HAP-1 (cell line): ENCODE measurements around the gene NR1I3.

ENCODE experiments used
- DNase-seq, 2 experiments: peaks; one replicate each; pipeline ENCODE4 v3.0.0-alpha.2; 2016 to 2020; ENCODE audit warnings: low spot score in 2 of 2
- H3K27me3 ChIP-seq: fragments of 250-450 bp; sonication (Bioruptor Pico); 2 replicates; pipeline ENCODE4 v1.5.1; 2020; ENCODE audit warnings: low read depth, mild to moderate bottlenecking, moderate library complexity
- H3K36me3 ChIP-seq: fragments of 250-450 bp; sonication (Bioruptor Pico); replicated peaks from 2 replicates; pipeline ENCODE4 v1.5.1; 2020; ENCODE audit warnings: mild to moderate bottlenecking
- H3K4me1 ChIP-seq: fragments of 250-450 bp; sonication (Bioruptor Pico); 2 replicates; pipeline ENCODE4 v1.5.1; 2020; ENCODE audit warnings: mild to moderate bottlenecking
- H3K4me3 ChIP-seq: fragments of 250-450 bp; sonication (Bioruptor Pico); 2 replicates; pipeline ENCODE4 v1.5.1; 2020; ENCODE audit warnings: mild to moderate bottlenecking, moderate library complexity
- H3K9me3 ChIP-seq: fragments of 250-450 bp; sonication (Bioruptor Pico); 2 replicates; pipeline ENCODE4 v1.5.1; 2020; ENCODE audit warnings: mild to moderate bottlenecking, moderate library complexity
- in situ Hi-C: fragments of 300-500 bp; cut with MboI; formaldehyde crosslinking; loops from 3 replicates; pipeline ENCODE4 v1.14.3; 2020; ENCODE audit warnings: low sequenced_read_pairs, inconsistent platforms, mixed read lengths

NR1I3 gene

GRCh38 chr1:161238039-161238473 lies at the start of gene NR1I3:
NR1I3 (minus strand) TSS chr1:161238203; CDS start chr1:161236565, 1,638 bp downstream.
- H3K4me3 ChIP-seq: no peak within 1 kb of the TSS
- H3K36me3 ChIP-seq: no peaks in the 10 kb centered on the region
- H3K4me1 ChIP-seq: no peaks in the 10 kb centered on the region
- in situ Hi-C loops: no loop called here
- DNase-seq: no peak
- H3K27me3 ChIP-seq: 0 out of 2 replicates have a peak, but pooled peaks cover 2% of the 10 kb centered on the region
- no peaks in the 10 kb centered on the region for H3K9me3 ChIP-seq

- Histone ChIP-seq H3K4me3 (no peak overlapping the region), H3K27me3 (peaks cover under 1% of the 10 kb centered on the region), H3K4me1 (no peaks in the 10 kb centered on the region), H3K36me3 (no peaks in the 10 kb centered on the region), H3K9me3 (no peaks in the 10 kb centered on the region)
- in situ Hi-C loops: no loop called here
- DNase-seq: no peak
Observed at GRCh38 chr1:161287482-161288054, 49.6 kb upstream of the NR1I3 start.

GRCh38 chr1:161285521-161285920 lies 47.5 kb upstream of the NR1I3 start:
- Histone ChIP-seq H3K27me3 (peaks cover 3% of the 10 kb centered on the region), H3K4me1 (no peaks in the 10 kb centered on the region), H3K4me3 (no peak overlapping the region), H3K36me3 (no peaks in the 10 kb centered on the region), H3K9me3 (no peaks in the 10 kb centered on the region)
- in situ Hi-C loops: no loop called here
- DNase-seq: no peak

- Histone ChIP-seq H3K4me3 (no peak overlapping the region), H3K4me1 (no peaks in the 10 kb centered on the region), H3K36me3 (no peaks in the 10 kb centered on the region), H3K27me3 (peaks cover 3% of the 10 kb centered on the region), H3K9me3 (no peaks in the 10 kb centered on the region)
- DNase-seq: no peak
- in situ Hi-C loops: no loop called here
Observed at GRCh38 chr1:161285113-161285512, 47.1 kb upstream of the NR1I3 start.

- peaks cover 11% of the 10 kb centered on the region for H3K27me3 ChIP-seq
- H3K9me3 ChIP-seq: no peaks in the 10 kb centered on the region
- no peaks in the 10 kb centered on the region for H3K36me3 ChIP-seq
- H3K4me3 ChIP-seq: no peak overlapping the region
- H3K4me1 ChIP-seq: no peaks in the 10 kb centered on the region
- in situ Hi-C loops: no loop called here
- no peak for DNase-seq
Observed at GRCh38 chr1:161282991-161283390, 45.0 kb upstream of the NR1I3 start.

GRCh38 chr1:161274874-161275273 lies 36.9 kb upstream of the NR1I3 start:
- in situ Hi-C loops: no loop called here
- peaks cover 18% of the 10 kb centered on the region for H3K27me3 ChIP-seq

GRCh38 chr1:161273402-161273801 lies 35.4 kb upstream of the NR1I3 start:
- H3K36me3 ChIP-seq: no peaks in the 10 kb centered on the region
- H3K4me1 ChIP-seq: no peaks in the 10 kb centered on the region
- peaks cover 13% of the 10 kb centered on the region for H3K27me3 ChIP-seq
- no peak overlapping the region for H3K4me3 ChIP-seq
- H3K9me3 ChIP-seq: no peaks in the 10 kb centered on the region
- in situ Hi-C loops: no loop called here
- DNase-seq: no peak

More at GRCh38 chr1:161274874-161275273, 36.9 kb upstream of the NR1I3 start:
- no peak for DNase-seq
- H3K4me1 ChIP-seq: no peaks in the 10 kb centered on the region
- H3K4me3 ChIP-seq: no peak overlapping the region
- H3K9me3 ChIP-seq: no peaks in the 10 kb centered on the region
- no peaks in the 10 kb centered on the region for H3K36me3 ChIP-seq

GRCh38 chr1:161267321-161267720 lies 29.3 kb upstream of the NR1I3 start:
- Histone ChIP-seq H3K9me3 (no peaks in the 10 kb centered on the region), H3K36me3 (no peaks in the 10 kb centered on the region), H3K27me3 (0 out of 2 replicates have a peak, but pooled peaks cover 2% of the 10 kb centered on the region), H3K4me1 (no peaks in the 10 kb centered on the region), H3K4me3 (no peak overlapping the region)
- DNase-seq: no peak
- in situ Hi-C loops: no loop called here

- DNase-seq: no peak
- Histone ChIP-seq H3K27me3 (0 out of 2 replicates have a peak, but pooled peaks cover 2% of the 10 kb centered on the region), H3K4me3 (no peak overlapping the region), H3K9me3 (no peaks in the 10 kb centered on the region), H3K4me1 (no peaks in the 10 kb centered on the region), H3K36me3 (no peaks in the 10 kb centered on the region)
- in situ Hi-C loops: no loop called here
Observed at GRCh38 chr1:161266836-161267235, 28.8 kb upstream of the NR1I3 start.

- in situ Hi-C loops: no loop called here
- H3K9me3 ChIP-seq: no peaks in the 10 kb centered on the region
- peaks cover under 1% of the 10 kb centered on the region; the same call in 1 of the 2 replicates for H3K4me1 ChIP-seq
- H3K4me3 ChIP-seq: no peak overlapping the region
- H3K36me3 ChIP-seq: no peaks in the 10 kb centered on the region
- DNase-seq: no peak
- H3K27me3 ChIP-seq: peaks cover under 1% of the 10 kb centered on the region; the same call in 1 of the 2 replicates
Observed at GRCh38 chr1:161266202-161266601, 28.2 kb upstream of the NR1I3 start.

GRCh38 chr1:161265305-161265704 lies 27.3 kb upstream of the NR1I3 start:
- no peak overlapping the region for H3K4me3 ChIP-seq
- peaks cover 3% of the 10 kb centered on the region; the same call in 1 of the 2 replicates for H3K4me1 ChIP-seq
- H3K9me3 ChIP-seq: no peaks in the 10 kb centered on the region
- DNase-seq: no peak
- H3K36me3 ChIP-seq: no peaks in the 10 kb centered on the region
- in situ Hi-C loops: no loop called here
- H3K27me3 ChIP-seq: peaks cover 9% of the 10 kb centered on the region

- in situ Hi-C loops: no loop called here
- no peak for DNase-seq
- H3K36me3 ChIP-seq: no peaks in the 10 kb centered on the region
- peaks cover 6% of the 10 kb centered on the region; the same call in 1 of the 2 replicates for H3K4me1 ChIP-seq
- H3K4me3 ChIP-seq: no peak overlapping the region
- peaks cover 28% of the 10 kb centered on the region for H3K27me3 ChIP-seq
- H3K9me3 ChIP-seq: peaks cover 2% of the 10 kb centered on the region; the same call in 1 of the 2 replicates
Observed at GRCh38 chr1:161261261-161262235, 23.5 kb upstream of the NR1I3 start.

- H3K36me3 ChIP-seq: no peaks in the 10 kb centered on the region
- H3K9me3 ChIP-seq: peaks cover 2% of the 10 kb centered on the region; the same call in 1 of the 2 replicates
- H3K27me3 ChIP-seq: peaks cover 28% of the 10 kb centered on the region
- H3K4me3 ChIP-seq: no peak overlapping the region
- H3K4me1 ChIP-seq: peaks cover 6% of the 10 kb centered on the region; the same call in 1 of the 2 replicates
- in situ Hi-C loops: no loop called here
- DNase-seq: no peak
Observed at GRCh38 chr1:161260376-161261260, 22.6 kb upstream of the NR1I3 start.
